Measurements from ENCODE around the gene NR6A1.

DNA sequence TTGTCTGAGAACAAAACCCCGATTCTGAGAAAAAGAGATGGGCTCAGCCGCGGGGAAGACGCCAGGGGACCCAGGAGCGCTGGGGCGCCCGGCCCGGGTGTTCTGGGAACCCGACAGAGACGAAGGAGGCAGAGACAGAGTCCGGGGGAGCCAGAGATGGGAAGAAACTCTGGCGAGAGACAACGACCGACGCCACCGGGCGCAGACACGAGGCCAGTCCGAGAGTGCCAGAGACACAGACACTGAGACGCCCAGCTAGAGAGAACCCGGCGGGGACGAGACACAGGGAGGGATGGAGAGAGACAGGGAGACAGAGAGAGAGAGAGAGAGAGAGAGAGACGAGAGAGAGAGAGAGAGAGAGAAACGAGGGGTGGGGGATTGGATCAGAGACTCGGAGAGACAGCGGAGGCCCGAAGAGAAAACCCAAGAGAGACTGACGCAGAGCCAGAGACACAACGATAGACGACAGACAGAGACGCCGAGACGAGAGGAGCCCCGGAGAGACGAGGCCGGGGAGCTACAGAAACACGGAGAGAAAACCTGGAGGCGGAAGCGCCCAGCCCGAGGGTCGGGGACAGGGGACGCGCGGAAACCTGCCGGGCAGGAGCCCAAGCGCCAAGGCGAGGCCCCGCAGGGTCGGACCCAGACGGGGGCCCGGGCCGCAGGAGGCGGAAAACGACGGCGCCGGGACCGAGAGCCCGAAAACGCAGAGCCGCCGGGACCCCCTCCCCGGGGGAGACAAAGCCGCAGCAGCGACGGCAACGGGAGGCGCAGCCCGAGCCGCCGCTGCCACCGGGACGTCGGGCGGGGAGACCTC is 267.2 kb downstream of the NR6A1 start:
- no peak for TF ChIP-seq ZFX (IDR thresholded peaks at IDR 0.05; ENCODE audit: borderline replicate concordance)
- TF ChIP-seq, protein P1, sequence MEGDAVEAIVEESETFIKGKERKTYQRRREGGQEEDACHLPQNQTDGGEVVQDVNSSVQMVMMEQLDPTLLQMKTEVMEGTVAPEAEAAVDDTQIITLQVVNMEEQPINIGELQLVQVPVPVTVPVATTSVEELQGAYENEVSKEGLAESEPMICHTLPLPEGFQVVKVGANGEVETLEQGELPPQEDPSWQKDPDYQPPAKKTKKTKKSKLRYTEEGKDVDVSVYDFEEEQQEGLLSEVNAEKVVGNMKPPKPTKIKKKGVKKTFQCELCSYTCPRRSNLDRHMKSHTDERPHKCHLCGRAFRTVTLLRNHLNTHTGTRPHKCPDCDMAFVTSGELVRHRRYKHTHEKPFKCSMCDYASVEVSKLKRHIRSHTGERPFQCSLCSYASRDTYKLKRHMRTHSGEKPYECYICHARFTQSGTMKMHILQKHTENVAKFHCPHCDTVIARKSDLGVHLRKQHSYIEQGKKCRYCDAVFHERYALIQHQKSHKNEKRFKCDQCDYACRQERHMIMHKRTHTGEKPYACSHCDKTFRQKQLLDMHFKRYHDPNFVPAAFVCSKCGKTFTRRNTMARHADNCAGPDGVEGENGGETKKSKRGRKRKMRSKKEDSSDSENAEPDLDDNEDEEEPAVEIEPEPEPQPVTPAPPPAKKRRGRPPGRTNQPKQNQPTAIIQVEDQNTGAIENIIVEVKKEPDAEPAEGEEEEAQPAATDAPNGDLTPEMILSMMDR (IDR thresholded peaks at IDR 0.05) = no peak

All from 22Rv1 (cell line).